GM23248 (cell line): ENCODE results near the gene TBX3. TPM values are rescaled to one million over a fixed set of nuclear protein-coding genes. Genes with fewer than 3 reads are reported as not detected.

Experiments used
- DNase-seq: peaks from one replicate; pipeline ENCODE4 v3.0.0-alpha.2; 2015
- H2AFZ ChIP-seq: fragments of 200-600 bp; sonication (generic); 2 replicates; pipeline ENCODE4 v1.6.1; 2016; ENCODE audit warnings: antibody characterized with exemption
- H3F3A ChIP-seq: fragments of 200-600 bp; sonication (generic); 2 replicates; pipeline ENCODE4 v1.6.1; 2016; ENCODE audit warnings: mild to moderate bottlenecking, antibody characterized with exemption, mixed run types; ENCODE audit not compliant: insufficient read depth
- H3K27ac ChIP-seq: fragments of 200-600 bp; sonication (generic); 2 replicates; pipeline ENCODE4 v1.5.1; 2016; ENCODE audit warnings: mild to moderate bottlenecking
- H3K27me3 ChIP-seq: fragments of 200-600 bp; sonication (generic); replicated peaks from 2 replicates; pipeline ENCODE4 v1.6.1; 2016; ENCODE audit warnings: mild to moderate bottlenecking; ENCODE audit not compliant: insufficient read depth
- H3K36me3 ChIP-seq: fragments of 200-600 bp; sonication (generic); 2 replicates; pipeline ENCODE4 v1.6.1; 2016; ENCODE audit warnings: low read depth, mild to moderate bottlenecking
- H3K4me1 ChIP-seq: fragments of 200-600 bp; sonication (generic); 2 replicates; pipeline ENCODE4 v1.6.1; 2016; ENCODE audit warnings: mild to moderate bottlenecking; ENCODE audit not compliant: insufficient read depth
- H3K4me2 ChIP-seq: fragments of 200-600 bp; sonication (generic); one replicate; pipeline ENCODE4 v1.6.1; 2016; ENCODE audit warnings: mild to moderate bottlenecking; ENCODE audit not compliant: unreplicated experiment
- H3K4me3 ChIP-seq: fragments of 200-600 bp; sonication (generic); 2 replicates; pipeline ENCODE4 v1.5.1; 2016; ENCODE audit warnings: mild to moderate bottlenecking
- H3K79me2 ChIP-seq: fragments of 200-600 bp; sonication (generic); 2 replicates; pipeline ENCODE4 v1.6.1; 2016; ENCODE audit warnings: mild to moderate bottlenecking; ENCODE audit not compliant: insufficient read depth
- H3K9ac ChIP-seq: fragments of 200-600 bp; sonication (generic); 2 replicates; pipeline ENCODE4 v1.6.1; 2016; ENCODE audit warnings: mild to moderate bottlenecking
- H3K9me2 ChIP-seq: fragments of 200-600 bp; sonication (generic); 2 replicates; pipeline ENCODE4 v1.6.1; 2016; ENCODE audit warnings: mixed run types, mild to moderate bottlenecking, moderate library complexity; ENCODE audit not compliant: insufficient read depth
- H3K9me3 ChIP-seq: fragments of 200-600 bp; sonication (generic); one replicate; pipeline ENCODE4 v1.6.1; 2017; ENCODE audit warnings: low read depth
- H4K20me1 ChIP-seq: fragments of 200-600 bp; sonication (generic); 2 replicates; pipeline ENCODE4 v1.6.0; 2016; ENCODE audit not compliant: insufficient read depth
- EZH2 ChIP-seq: fragments of 200-600 bp; sonication (generic); IDR thresholded peaks from 2 replicates; pipeline ENCODE4 v1.6.1; 2018; ENCODE audit warnings: antibody characterized with exemption, mild to moderate bottlenecking; ENCODE audit not compliant: insufficient read depth, poor library complexity, severe bottlenecking
- EZH2phosphoT487 ChIP-seq: fragments of 200-600 bp; sonication (generic); IDR thresholded peaks from 2 replicates; pipeline ENCODE4 v1.6.1; 2018; ENCODE audit warnings: antibody characterized with exemption, moderate library complexity, mild to moderate bottlenecking, low read depth; ENCODE audit not compliant: insufficient read depth
- whole genome bisulfite sequencing, 2 experiments: methylation state at CpG; one replicate each; pipeline ENCODE4 v1.1.6; 2015 to 2017; ENCODE audit warnings: low lambda C conversion rate in 2 of 2, low coverage in 1 of 2; ENCODE audit errors: missing lambda C conversion rate in 2 of 2; 5-methylcytosine and 5-hydroxymethylcytosine counted together
- in situ Hi-C: fragments of 300-500 bp; cut with MboI; formaldehyde crosslinking; loops from 2 replicates; pipeline ENCODE4 v1.15.0; 2020
- polyA plus RNA-seq: library from polyadenylated mRNA; unstranded; fragments of >200 nt; fragmentation: Nextera tagmentation; extraction: Ambion mirVana; gene quantifications from 2 replicates; pipeline ENCODE4 v1.2.1, GENCODE V29; 2016
- total RNA-seq: library from RNA; depleted of rRNA; stranded (reverse); fragments of >200 nt; shearing (Covaris generic); gene quantifications from 2 replicates; pipeline ENCODE4 v1.2.3, GENCODE V29; 2014

The TBX3 gene
- total and polyA plus RNA-seq, 2 experiments from 2014 or later: 25.1 to 29.2 TPM

DNA sequence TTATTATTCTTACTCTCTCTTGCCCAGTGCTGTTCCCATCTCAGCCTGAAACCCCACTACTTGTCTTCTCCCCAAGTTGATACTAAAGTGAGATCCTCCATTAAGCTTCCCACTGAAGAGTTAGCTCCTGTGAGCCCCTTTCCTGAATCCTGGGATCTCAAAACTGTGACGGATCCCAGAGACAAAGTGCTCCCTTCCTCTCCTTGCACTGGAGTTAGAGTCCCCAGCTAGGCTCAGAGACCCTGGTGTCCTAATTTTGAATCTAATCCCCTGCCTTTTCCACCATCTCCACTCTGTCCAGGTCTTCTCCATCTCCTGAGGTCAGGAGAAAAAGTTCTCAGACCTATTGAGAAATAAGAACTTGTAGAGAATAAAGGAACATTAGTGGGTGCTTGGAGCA lies 17.6 kb upstream of the TBX3 start:
- TF ChIP-seq EZH2phosphoT487: no peak
- no peak for TF ChIP-seq EZH2
- in situ Hi-C loops: no loop called here
- H3F3A ChIP-seq: no peaks in the 10 kb centered on the region
- peaks cover 13% of the 10 kb centered on the region for H3K4me1 ChIP-seq
- no peaks in the 10 kb centered on the region for H3K36me3 ChIP-seq
- H3K9me3 ChIP-seq: no peaks in the 10 kb centered on the region
- 95 to 96% methylated on average over 1 of the region's 1 CpG for WGBS, 2 experiments
- DNase-seq: no peak
- H3K79me2 ChIP-seq: no peaks in the 10 kb centered on the region
- no peaks in the 10 kb centered on the region for H4K20me1 ChIP-seq
- no peak overlapping the region for H2AFZ ChIP-seq
- H3K9ac ChIP-seq: no peak overlapping the region
- no peak overlapping the region for H3K4me3 ChIP-seq
- H3K9me2 ChIP-seq: no peaks in the 10 kb centered on the region
- no peak overlapping the region for H3K4me2 ChIP-seq
- peaks cover 7% of the 10 kb centered on the region for H3K27me3 ChIP-seq
- no peak overlapping the region for H3K27ac ChIP-seq

- Histone ChIP-seq H2AFZ (no peak overlapping the region), H3K4me2 (no peak overlapping the region), H3K27me3 (peaks cover 7% of the 10 kb centered on the region), H3K4me3 (no peak overlapping the region), H3K9me3 (no peaks in the 10 kb centered on the region), H3K9ac (no peak overlapping the region), H3K4me1 (peaks cover 13% of the 10 kb centered on the region), H3K79me2 (no peaks in the 10 kb centered on the region), H4K20me1 (no peaks in the 10 kb centered on the region), H3K36me3 (no peaks in the 10 kb centered on the region), H3K9me2 (no peaks in the 10 kb centered on the region), H3F3A (no peaks in the 10 kb centered on the region), H3K27ac (no peak overlapping the region)
- 71 to 79% methylated on average over 3 of the region's 3 CpGs for WGBS, 2 experiments
- TF ChIP-seq EZH2: no peak
- no peak for TF ChIP-seq EZH2phosphoT487
- in situ Hi-C loops: no loop called here
- DNase-seq: peak; percentile 16
Observed at GRCh38 chr12:114701104-114701414, 17.1 kb upstream of the TBX3 start.

GRCh38 chr12:114700392-114701103 lies 16.6 kb upstream of the TBX3 start:
- TF ChIP-seq EZH2phosphoT487 (no peak), EZH2 (no peak)
- no peak overlapping the region for H3K4me3 ChIP-seq

GRCh38 chr12:114698566-114699163 lies 14.7 kb upstream of the TBX3 start:
- Histone ChIP-seq H3K4me3 (peak overlapping the region; percentile 69), H2AFZ (peak overlapping the region; percentile 86), H3K27me3 (peaks cover 7% of the 10 kb centered on the region)

More at GRCh38 chr12:114700392-114701103, 16.6 kb upstream of the TBX3 start:
- no peak overlapping the region for H3K4me2 ChIP-seq
- H3K9ac ChIP-seq: no peak overlapping the region
- WGBS, 2 experiments: 67 to 69% methylated on average over 33 of the region's 33 CpGs
- H3K4me1 ChIP-seq: peaks cover 13% of the 10 kb centered on the region
- in situ Hi-C loops: no loop called here
- no peak overlapping the region for H3K27ac ChIP-seq
- H3K36me3 ChIP-seq: no peaks in the 10 kb centered on the region
- H3K79me2 ChIP-seq: no peaks in the 10 kb centered on the region
- H3K9me2 ChIP-seq: no peaks in the 10 kb centered on the region
- no peak for DNase-seq
- no peaks in the 10 kb centered on the region for H4K20me1 ChIP-seq
- H3K9me3 ChIP-seq: no peaks in the 10 kb centered on the region
- no peaks in the 10 kb centered on the region for H3F3A ChIP-seq
- peaks cover 7% of the 10 kb centered on the region for H3K27me3 ChIP-seq
- H2AFZ ChIP-seq: no peak overlapping the region

More at GRCh38 chr12:114698566-114699163, 14.7 kb upstream of the TBX3 start:
- Histone ChIP-seq H3K9ac (peak overlapping the region; percentile 46), H3K36me3 (no peaks in the 10 kb centered on the region), H3K4me2 (peak overlapping the region; percentile 81), H3K79me2 (no peaks in the 10 kb centered on the region), H4K20me1 (no peaks in the 10 kb centered on the region), H3F3A (no peaks in the 10 kb centered on the region), H3K4me1 (peaks cover 4% of the 10 kb centered on the region), H3K9me3 (no peaks in the 10 kb centered on the region), H3K9me2 (no peaks in the 10 kb centered on the region), H3K27ac (no peak overlapping the region)
- WGBS, 2 experiments: 81 to 83% methylated on average over 6 of the region's 6 CpGs
- no peak for DNase-seq
- in situ Hi-C loops: loop anchor here (25.0 kb wide), 1 partner anchor 664 kb away; no protein-coding TSS in a partner anchor
- no peak for TF ChIP-seq EZH2
